H1 (cell line): ENCODE data around the gene CAMKK2. TPM values are rescaled to one million over a fixed set of nuclear protein-coding genes. Genes with fewer than 3 reads are reported as not detected.

Experiments
- CTCF ChIA-PET: fragments of 300-600 bp; sonication (Branson Sonifier 250); formaldehyde crosslinking; loops from one replicate; lab custom pipeline; 2021; ENCODE audit not compliant: partially characterized antibody; lab: Charles Lee
- POLR2A ChIA-PET: fragments of 300-600 bp; sonication (Branson Sonifier 250); formaldehyde crosslinking; loops from one replicate; lab custom pipeline; 2021; ENCODE audit warnings: inconsistent platforms; ENCODE audit not compliant: partially characterized antibody; lab: Charles Lee
- DNase-seq, 2 experiments: peaks; one replicate each; pipeline versions ENCODE4 v3.0.0 to v3.0.0-alpha.2; 2010 to 2022; ENCODE audit warnings: low spot score in 2 of 2, low read depth in 1 of 2, mixed read lengths in 1 of 2
- FAIRE-seq: peaks from 2 replicates; lab custom pipeline; 2011; peaks lifted over from hg19 to GRCh38; lab: Jason Lieb, UNC
- H2AFZ ChIP-seq: 2 replicates; pipeline ENCODE4 v1.8.1; 2012; ENCODE audit warnings: low read length, inconsistent platforms
- H2AK5ac ChIP-seq: 2 replicates; pipeline ENCODE4 v1.6.1; 2013; ENCODE audit warnings: low read depth, low read length
- H2BK120ac ChIP-seq: replicated peaks from 2 replicates; pipeline ENCODE3; 2013; ENCODE audit warnings: low read depth, low read length, inconsistent platforms
- H2BK12ac ChIP-seq: 2 replicates; pipeline ENCODE4 v1.6.1; 2013; ENCODE audit warnings: low read depth, low read length
- H2BK15ac ChIP-seq: 2 replicates; pipeline ENCODE4 v1.6.1; 2013; ENCODE audit warnings: low read length
- H2BK20ac ChIP-seq: 2 replicates; pipeline ENCODE4 v1.6.1; 2013; ENCODE audit warnings: low read length
- H2BK5ac ChIP-seq: 2 replicates; pipeline ENCODE4 v1.6.1; 2013; ENCODE audit warnings: low read depth, low read length
- H3K14ac ChIP-seq: 2 replicates; pipeline ENCODE4 v1.6.1; 2013; ENCODE audit warnings: inconsistent platforms; ENCODE audit not compliant: insufficient read length
- H3K18ac ChIP-seq: 2 replicates; pipeline ENCODE4 v1.6.1; 2013; ENCODE audit warnings: low read length; ENCODE audit errors: extremely low read depth
- H3K23ac ChIP-seq: 2 replicates; pipeline ENCODE4 v1.6.1; 2013; ENCODE audit warnings: inconsistent platforms; ENCODE audit not compliant: insufficient read length
- H3K23me2 ChIP-seq: 2 replicates; pipeline ENCODE4 v1.6.1; 2013; ENCODE audit warnings: low read depth, low read length
- H3K27ac ChIP-seq: 2 replicates; pipeline ENCODE4 v1.6.1; 2011; ENCODE audit warnings: low read depth, low read length, inconsistent platforms
- H3K27me3 ChIP-seq, 4 experiments: replicated peaks in 1 of 4; 1 replicate in 1 of 4; 2 replicates in 3 of 4; pipeline versions ENCODE4 v1.6.1 to v1.8.1; 2011 to 2013; ENCODE audit warnings: low read length in 3 of 4, mild to moderate bottlenecking in 3 of 4, inconsistent platforms in 2 of 4, mixed read lengths in 2 of 4, moderate library complexity in 1 of 4; ENCODE audit not compliant: control insufficient read depth in 3 of 4, insufficient read depth in 3 of 4; ENCODE audit errors: extremely low read depth in 1 of 4
- H3K36me3 ChIP-seq, 4 experiments: 2 replicates each; pipeline versions ENCODE4 v1.6.1 to v1.8.1; 2011 to 2013; ENCODE audit warnings: mild to moderate bottlenecking in 4 of 4, low read length in 3 of 4, moderate library complexity in 2 of 4, control low read depth in 1 of 4, inconsistent platforms in 1 of 4; ENCODE audit not compliant: insufficient read depth in 4 of 4, control insufficient read depth in 2 of 4
- H3K4ac ChIP-seq: replicated peaks from 2 replicates; pipeline ENCODE3; 2013; ENCODE audit warnings: low read length, low read depth, mixed read lengths, inconsistent platforms; ENCODE audit not compliant: insufficient read length
- H3K4me1 ChIP-seq, 4 experiments: replicated peaks in 1 of 4; 1 replicate in 1 of 4; 2 replicates in 3 of 4; pipeline versions ENCODE4 v1.6.1 to v1.8.1; 2011 to 2013; ENCODE audit warnings: low read length in 3 of 4, inconsistent platforms in 2 of 4, mixed read lengths in 1 of 4; ENCODE audit not compliant: insufficient read depth in 4 of 4, control insufficient read depth in 3 of 4
- H3K4me2 ChIP-seq, 2 experiments: 2 replicates each; pipeline versions ENCODE4 v1.6.1 to v1.8.1; 2011 to 2013; ENCODE audit warnings: low read depth in 2 of 2, low read length in 2 of 2, control low read depth in 1 of 2, inconsistent platforms in 1 of 2, mild to moderate bottlenecking in 1 of 2; ENCODE audit not compliant: insufficient read depth in 1 of 2
- H3K4me3 ChIP-seq, 4 experiments: fragments of 200-600, 300-600 bp in 1 of 4; sonication (generic), shearing (Covaris generic), sonication (Bioruptor Twin) in 1 of 4; 2 replicates each; pipeline versions ENCODE4 v1.5.1 to v1.8.1; 2011 to 2016; ENCODE audit warnings: low read length in 4 of 4, low read depth in 3 of 4, control low read depth in 2 of 4, inconsistent platforms in 2 of 4, mild to moderate bottlenecking in 2 of 4, mixed read lengths in 1 of 4, moderate library complexity in 1 of 4; ENCODE audit not compliant: insufficient read depth in 2 of 4; ENCODE audit errors: extremely low read depth in 1 of 4
- H3K56ac ChIP-seq: replicated peaks from 2 replicates; pipeline ENCODE3; 2013; ENCODE audit warnings: low read depth, mild to moderate bottlenecking, mixed read lengths, low read length, inconsistent platforms; ENCODE audit not compliant: insufficient read length
- H3K79me1 ChIP-seq: 2 replicates; pipeline ENCODE4 v1.6.1; 2013; ENCODE audit warnings: low read depth, low read length, control low read depth
- H3K79me2 ChIP-seq, 2 experiments: 2 replicates each; pipeline versions ENCODE4 v1.6.1 to v1.8.1; 2012 to 2013; ENCODE audit warnings: low read length in 2 of 2, mild to moderate bottlenecking in 2 of 2, inconsistent platforms in 1 of 2; ENCODE audit not compliant: insufficient read depth in 2 of 2, control insufficient read depth in 1 of 2
- H3K9ac ChIP-seq, 4 experiments: replicated peaks in 1 of 4; 1 replicate in 1 of 4; 2 replicates in 3 of 4; pipeline versions ENCODE4 v1.6.1 to v1.8.1; 2011 to 2013; ENCODE audit warnings: low read depth in 3 of 4, low read length in 3 of 4, control low read depth in 2 of 4, mild to moderate bottlenecking in 2 of 4, moderate library complexity in 2 of 4, inconsistent platforms in 1 of 4; ENCODE audit errors: extremely low read depth in 1 of 4
- H3K9me3 ChIP-seq, 2 experiments: 2 replicates each; pipeline versions ENCODE4 v1.6.1 to v1.8.1; 2012 to 2013; ENCODE audit warnings: mild to moderate bottlenecking in 2 of 2, moderate library complexity in 2 of 2, control low read depth in 1 of 2, inconsistent platforms in 1 of 2, low read depth in 1 of 2, low read length in 1 of 2, mixed read lengths in 1 of 2; ENCODE audit not compliant: insufficient read depth in 2 of 2
- H4K20me1 ChIP-seq, 2 experiments: replicated peaks in 1 of 2; 2 replicates each; pipeline versions ENCODE3 to v1.8.1; 2011 to 2013; ENCODE audit warnings: inconsistent platforms in 2 of 2, low read length in 2 of 2, mild to moderate bottlenecking in 1 of 2; ENCODE audit not compliant: insufficient read depth in 2 of 2, control insufficient read depth in 1 of 2
- H4K5ac ChIP-seq: 2 replicates; pipeline ENCODE4 v1.6.1; 2013; ENCODE audit warnings: low read length, low read depth, mixed read lengths, inconsistent platforms; ENCODE audit not compliant: insufficient read length
- H4K8ac ChIP-seq: 2 replicates; pipeline ENCODE4 v1.8.0; 2013; ENCODE audit warnings: mild to moderate bottlenecking, moderate library complexity, low read length, inconsistent platforms; ENCODE audit not compliant: insufficient read depth; ENCODE audit errors: extremely low read depth
- H4K91ac ChIP-seq: replicated peaks from 2 replicates; pipeline ENCODE3; 2013; ENCODE audit warnings: low read length, mixed read lengths, inconsistent platforms; ENCODE audit not compliant: insufficient read length
- POLR2AphosphoS5 ChIP-seq: IDR thresholded peaks from 2 replicates; pipeline ENCODE4 v1.6.1; 2011; ENCODE audit warnings: low read depth, low read length
- RFX5 ChIP-seq: IDR thresholded peaks from 2 replicates; pipeline ENCODE4 v1.6.1; 2011; ENCODE audit warnings: low read depth, low read length, improper control_type of control experiment, borderline replicate concordance
- SAP30 ChIP-seq: fragments of 300-600 bp; sonication (generic); IDR thresholded peaks from 2 replicates; pipeline ENCODE4 v1.7.1; 2012; ENCODE audit warnings: low read length, moderate library complexity, mild to moderate bottlenecking, inconsistent platforms; ENCODE audit not compliant: insufficient read depth, insufficient replicate concordance
- SRF ChIP-seq: IDR thresholded peaks from 2 replicates; pipeline ENCODE4 v1.6.1; 2011; ENCODE audit warnings: mild to moderate bottlenecking, low read depth, low read length, moderate library complexity
- TCF12 ChIP-seq: IDR thresholded peaks from 2 replicates; pipeline ENCODE4 v1.6.1; 2011; ENCODE audit warnings: low read depth, mild to moderate bottlenecking, low read length
- TEAD4 ChIP-seq: IDR thresholded peaks from 2 replicates; pipeline ENCODE4 v1.6.1; 2012; ENCODE audit warnings: low read depth, low read length, inconsistent platforms, mixed read lengths
- WGBS, 2 experiments: shearing (Covaris generic) in 1 of 2; methylation state at CpG; one replicate each; pipeline versions ENCODE4 v1.1.6 to v1.1.7; 2013 to 2015; ENCODE audit warnings: low lambda C conversion rate in 2 of 2, mixed read lengths in 2 of 2, inconsistent platforms in 1 of 2, low coverage in 1 of 2, missing lambda C conversion rate in 1 of 2; ENCODE audit not compliant: insufficient replicate concordance in 2 of 2, insufficient coverage in 1 of 2, insufficient read length in 1 of 2; ENCODE audit errors: extremely low coverage in 1 of 2, missing lambda C conversion rate in 1 of 2; 5-methylcytosine and 5-hydroxymethylcytosine counted together
- polyA plus RNA-seq, 7 experiments: library from polyadenylated mRNA; depleted of rRNA in 3 of 7; stranded (reverse) in 5 of 7; unstranded in 2 of 7; fragments of >200 nt in 5 of 7; fragments of 200-250 nt in 2 of 7; gene quantifications; 1 replicate in 5 of 7; 2 replicates in 1 of 7; 4 replicates in 1 of 7; pipeline versions ENCODE4 v1.2.1 to v1.2.3, GENCODE V29; 2011 to 2013; ENCODE audit warnings: missing spikeins in 2 of 7, mixed read lengths in 2 of 7
- total RNA-seq: library from RNA; stranded (reverse); fragmentation: NEBNext Ultra II Directional; extraction: Animal tissue kit (Norgen Biotek cat#: 25700); gene quantifications from 2 replicates; pipeline ENCODE4 v1.2.1, GENCODE V29; 2021
- TF ChIP-seq, protein P1 (sequence below): IDR thresholded peaks from 2 replicates; pipeline ENCODE4 v1.6.1; 2012; ENCODE audit warnings: inconsistent platforms

Gene CAMKK2
- total and polyA plus RNA-seq, 2 of the 8 experiments (the other 6 are each of a cell fraction or from before 2014, with no cell fraction given), result 29.6 to 30.6 TPM

DNA sequence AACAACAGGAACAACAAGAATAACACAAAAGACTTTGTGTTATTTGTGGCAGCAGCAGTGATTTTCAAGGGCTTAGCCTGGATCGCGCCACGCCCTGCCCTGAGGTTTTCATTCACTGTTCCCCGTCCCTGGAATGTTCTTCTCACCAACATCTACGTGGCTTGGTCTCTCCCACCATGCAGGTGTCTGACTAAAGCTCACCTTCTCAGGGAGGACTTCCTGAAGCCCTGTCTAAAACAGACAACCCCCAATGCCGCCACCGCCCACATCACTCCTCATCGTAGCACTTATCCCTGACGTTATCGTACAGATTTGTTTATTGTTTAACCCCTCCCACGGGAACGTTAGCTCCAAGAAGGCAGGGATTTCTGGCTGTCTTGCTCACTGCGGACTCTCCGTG is 46.1 kb downstream of the CAMKK2 start:
- no peak overlapping the region for H2BK5ac ChIP-seq
- no peak overlapping the region for H2BK15ac ChIP-seq
- peaks cover 12 to 43% (median 35%) of the 10 kb centered on the region in 4 experiments for H3K36me3 ChIP-seq
- no peaks in the 10 kb centered on the region for H3K27me3 ChIP-seq
- no peak overlapping the region for H4K91ac ChIP-seq
- no peak overlapping the region for H3K23ac ChIP-seq
- H2BK120ac ChIP-seq, result no peak overlapping the region
- no peak overlapping the region for H2AFZ ChIP-seq
- no peak overlapping the region for H3K18ac ChIP-seq
- no peak overlapping the region for H3K4me2 ChIP-seq
- H3K14ac ChIP-seq, result no peak overlapping the region
- CTCF ChIA-PET, result interaction anchor here (1.0 kb wide), 1 partner anchor 20 kb away, joined by 3 read pairs; no protein-coding TSS in a partner anchor
- no peak overlapping the region for H2BK20ac ChIP-seq
- H3K56ac ChIP-seq, result no peak overlapping the region
- H4K8ac ChIP-seq, result no peak overlapping the region
- H3K23me2 ChIP-seq, result no peaks in the 10 kb centered on the region; the same call in 1 of the 2 replicates
- TF ChIP-seq, protein P1, sequence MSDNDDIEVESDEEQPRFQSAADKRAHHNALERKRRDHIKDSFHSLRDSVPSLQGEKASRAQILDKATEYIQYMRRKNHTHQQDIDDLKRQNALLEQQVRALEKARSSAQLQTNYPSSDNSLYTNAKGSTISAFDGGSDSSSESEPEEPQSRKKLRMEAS, result no peak
- TF ChIP-seq TEAD4 (no peak), SAP30 (no peak), RFX5 (no peak), POLR2AphosphoS5 (no peak), SRF (no peak), TCF12 (no peak)
- no peaks in the 10 kb centered on the region for H3K4me1 ChIP-seq
- no peaks in the 10 kb centered on the region for H4K20me1 ChIP-seq
- POLR2A ChIA-PET, result no interaction called here
- H3K9me3 ChIP-seq, result no peaks in the 10 kb centered on the region
- no peak overlapping the region for H3K27ac ChIP-seq
- no peak overlapping the region for H3K9ac ChIP-seq
- no peak overlapping the region for H3K4me3 ChIP-seq
- H3K79me1 ChIP-seq, result no peaks in the 10 kb centered on the region
- H2BK12ac ChIP-seq, result no peak overlapping the region
- DNase-seq (no peak), FAIRE-seq (no peak)
- 94% methylated on average over 14 of the region's 14 CpGs; no CpG with 5 or more reads in 1 of the 2 experiments for WGBS, 2 experiments
- no peak overlapping the region for H3K4ac ChIP-seq
- no peaks in the 10 kb centered on the region for H3K79me2 ChIP-seq
- H2AK5ac ChIP-seq, result no peak overlapping the region
- no peak overlapping the region for H4K5ac ChIP-seq
